OCI-M2 (cell line): ENCODE measurements around the gene KLK5.
"Not testable (repeated sequence)": the region's sequence is repeated elsewhere in the genome, so short reads cannot be mapped to it uniquely, and the experiment has no call there.

Experiments used
- DNase-seq: peaks from one replicate; lab custom pipeline; 2025; ENCODE audit not compliant: unreplicated experiment; lab: John Stamatoyannopoulos, UW

The KLK5 gene

DNA sequence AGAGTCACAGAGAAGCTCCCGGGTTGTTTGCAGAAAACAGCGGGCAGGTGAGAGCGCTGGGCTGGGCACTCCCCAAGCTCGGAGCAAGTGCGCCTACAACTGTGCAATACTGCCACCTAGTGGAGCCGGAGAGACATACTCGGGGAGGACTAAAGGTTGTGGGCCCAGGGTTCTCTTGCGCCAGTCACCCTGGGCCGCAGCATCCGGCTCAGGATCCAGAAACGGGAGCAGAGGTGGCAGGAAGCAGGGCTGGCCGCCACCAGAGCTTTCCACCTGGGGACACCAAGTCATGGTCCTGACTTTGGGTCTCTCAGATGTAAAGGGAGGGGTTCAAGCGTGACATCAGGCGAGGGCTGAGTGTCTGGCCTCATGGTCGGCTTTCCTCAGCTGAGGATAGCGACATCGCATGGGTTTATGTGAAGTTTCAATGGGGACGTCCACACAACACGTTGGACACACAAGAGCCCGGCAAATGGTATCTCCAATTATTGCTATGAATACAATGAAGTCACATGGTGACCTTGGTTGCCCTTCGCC is 30.5 kb downstream of the KLK5 start:
- peak; percentile 22 for DNase-seq

DNA sequence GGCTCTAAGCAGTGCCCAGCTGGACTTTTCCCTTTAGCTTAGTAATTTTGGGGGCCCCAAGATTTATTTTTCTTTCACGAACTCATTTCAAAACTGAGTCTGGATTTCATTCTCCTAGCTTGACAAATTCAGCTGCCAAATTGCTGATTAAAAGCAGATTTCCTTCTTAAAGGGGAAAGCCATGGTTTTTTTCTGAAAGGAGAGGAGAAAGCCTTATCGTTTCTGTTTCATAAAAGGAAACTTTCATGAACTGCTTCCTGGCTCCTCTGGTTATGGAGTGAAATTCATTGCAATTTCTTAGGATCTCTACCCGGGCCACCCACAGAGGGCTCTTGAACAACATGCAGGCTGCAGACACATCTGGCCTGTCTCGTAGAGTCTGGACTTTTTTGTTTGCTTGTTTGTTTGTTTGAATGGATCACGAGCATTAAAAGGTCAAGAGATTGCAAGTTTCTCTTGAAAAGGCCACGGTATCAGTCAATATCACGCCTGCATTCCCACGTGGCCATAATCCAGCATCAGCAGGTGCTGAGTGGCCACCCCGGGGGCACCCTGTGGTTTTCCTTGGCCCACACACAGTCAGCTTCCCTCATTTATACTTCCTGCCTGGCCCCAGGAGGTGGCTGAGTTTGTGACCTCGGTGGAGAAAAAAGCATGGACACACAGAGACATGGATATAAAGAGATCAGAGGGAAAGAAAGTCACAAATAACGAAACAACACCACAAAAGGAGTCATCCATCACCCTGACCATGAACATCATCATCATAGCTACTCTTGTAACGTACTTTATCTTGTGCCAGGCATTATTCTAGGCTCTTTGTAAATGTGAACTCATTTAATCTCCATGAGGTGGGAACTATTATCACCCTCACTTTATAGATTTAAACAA is 31.2 kb downstream of the KLK5 start:
- no peak for DNase-seq

- no peak for DNase-seq
Measured at GRCh38 chr19:50916069-50916468, 36.8 kb downstream of the KLK5 start.

DNA sequence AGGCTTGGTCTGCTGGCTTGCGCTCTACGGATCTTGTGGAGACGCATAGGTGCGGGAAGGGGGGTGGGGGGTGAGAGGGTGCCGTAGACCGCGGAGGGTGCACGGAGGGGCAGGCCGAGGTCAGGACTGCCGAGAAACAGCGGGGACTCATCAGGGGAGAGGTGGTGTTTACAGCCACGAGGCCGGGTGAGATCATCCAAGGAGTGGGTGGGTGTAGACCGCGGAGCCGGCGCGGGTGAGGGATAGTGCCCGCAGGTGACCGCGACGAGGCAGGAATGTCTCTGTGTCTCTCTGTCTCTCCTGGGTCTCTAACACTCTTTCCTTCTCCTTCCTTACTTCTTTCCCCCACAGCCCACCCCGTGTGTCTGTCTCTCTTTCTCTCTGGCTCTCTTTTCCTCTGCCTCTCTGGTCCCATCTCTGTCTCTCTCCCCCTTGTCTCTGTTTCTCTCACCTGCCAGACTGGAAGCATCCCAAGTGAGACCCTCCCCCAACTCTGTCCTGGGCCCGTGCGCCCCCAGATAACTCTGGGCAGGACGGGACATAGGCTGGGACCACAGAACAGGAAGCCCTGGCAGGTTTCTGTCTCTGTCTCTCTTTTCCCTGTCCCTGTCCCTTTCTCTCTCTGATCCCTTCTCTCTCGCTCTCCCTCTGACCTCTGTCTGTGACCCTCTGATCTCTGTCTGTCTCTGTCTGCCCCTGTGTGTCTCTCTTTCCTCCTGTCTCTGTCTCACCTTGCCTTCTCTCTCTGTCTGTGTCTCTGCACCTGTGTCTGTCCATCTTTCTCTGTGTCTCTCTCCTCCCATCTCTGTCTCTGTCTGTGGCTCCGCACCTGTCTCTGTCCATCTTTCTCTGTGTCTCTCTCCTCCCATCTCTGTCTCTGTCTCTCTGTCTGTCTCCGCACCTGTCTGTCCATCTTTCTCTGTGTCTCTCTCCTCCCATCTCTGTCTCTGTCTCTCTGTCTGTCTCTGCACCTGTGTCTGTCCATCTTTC is 39.8 kb downstream of the KLK5 start:
- no peak for DNase-seq

GRCh38 chr19:50912102-50912599 is 40.7 kb downstream of the KLK5 start:
- DNase-seq, result no peak

GRCh38 chr19:50911206-50912101 is 41.4 kb downstream of the KLK5 start, which contains the start of gene KLK4:
Gene KLK4, minus strand, starts transcription at chr19:50911395. Its CDS starts 657 bp downstream, at chr19:50910738.
- no peak for DNase-seq

GRCh38 chr19:50910722-50911121 is 42.1 kb downstream of the KLK5 start:
- DNase-seq, result no peak

DNA sequence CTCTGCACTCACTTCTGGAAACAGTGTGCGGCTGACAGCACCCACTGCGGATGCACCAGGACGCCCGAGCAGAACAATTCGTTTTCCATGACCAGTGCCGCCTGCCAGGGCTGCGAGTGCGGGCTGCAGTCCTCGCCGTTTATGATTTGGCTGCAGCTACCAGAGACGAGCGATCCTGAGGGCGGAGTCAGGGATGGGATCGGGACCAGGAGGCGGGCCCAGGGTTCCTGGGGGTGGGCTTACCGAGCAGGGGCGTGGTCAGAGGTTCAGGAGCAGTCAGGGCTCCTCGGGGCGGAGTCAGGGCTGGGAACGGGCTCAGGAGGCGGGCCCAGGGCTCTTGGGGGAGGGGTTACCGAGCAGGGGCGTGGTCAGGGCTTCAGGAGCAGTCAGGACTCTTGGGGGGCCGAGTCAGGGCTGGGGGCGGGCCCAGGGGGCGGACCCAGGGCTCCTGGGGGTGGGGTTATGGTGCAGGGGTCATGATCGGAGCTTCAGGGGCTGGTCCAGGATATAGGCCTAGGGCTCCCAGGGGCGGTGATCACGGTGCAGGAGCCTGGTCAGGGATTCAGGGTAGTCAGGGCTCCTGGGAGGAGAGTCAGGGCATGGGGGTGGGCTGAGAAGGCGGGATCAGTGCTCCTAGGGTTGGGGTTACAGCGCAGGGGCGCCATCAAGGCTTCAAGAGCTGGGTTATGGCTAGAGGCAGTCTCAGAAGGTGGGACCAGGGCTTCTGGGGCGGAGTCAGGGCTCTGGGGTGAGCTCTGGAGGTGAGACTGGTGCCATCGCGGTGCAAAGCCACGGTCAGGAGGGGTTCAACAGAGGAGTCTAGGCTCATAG is 43.4 kb downstream of the KLK5 start:
- DNase-seq, result no peak

DNA sequence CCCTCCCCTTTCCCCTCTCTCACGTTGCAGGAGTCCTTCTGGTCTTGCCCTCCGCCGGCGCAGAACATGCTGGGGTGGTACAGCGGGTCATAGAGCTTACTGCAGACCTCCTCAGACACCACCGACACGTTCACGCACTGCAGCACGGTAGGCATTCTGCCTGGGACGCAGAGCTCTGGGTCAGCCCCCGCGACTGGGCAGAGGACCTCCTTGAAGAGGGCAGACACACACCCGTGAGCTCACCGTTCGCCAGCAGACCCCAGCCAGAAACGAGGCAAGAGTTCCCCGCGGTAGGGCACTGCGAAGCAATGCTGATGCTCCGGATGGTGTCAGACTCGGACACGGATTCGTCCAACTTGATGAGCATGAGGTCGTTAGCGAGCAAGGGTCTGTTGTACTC is 44.5 kb downstream of the KLK5 start:
- DNase-seq, result no peak

- no peak for DNase-seq
Measured at GRCh38 chr19:50906217-50906616, 46.6 kb downstream of the KLK5 start.

GRCh38 chr19:50902640-50903039 is 50.2 kb downstream of the KLK5 start:
- DNase-seq, result no peak

DNA sequence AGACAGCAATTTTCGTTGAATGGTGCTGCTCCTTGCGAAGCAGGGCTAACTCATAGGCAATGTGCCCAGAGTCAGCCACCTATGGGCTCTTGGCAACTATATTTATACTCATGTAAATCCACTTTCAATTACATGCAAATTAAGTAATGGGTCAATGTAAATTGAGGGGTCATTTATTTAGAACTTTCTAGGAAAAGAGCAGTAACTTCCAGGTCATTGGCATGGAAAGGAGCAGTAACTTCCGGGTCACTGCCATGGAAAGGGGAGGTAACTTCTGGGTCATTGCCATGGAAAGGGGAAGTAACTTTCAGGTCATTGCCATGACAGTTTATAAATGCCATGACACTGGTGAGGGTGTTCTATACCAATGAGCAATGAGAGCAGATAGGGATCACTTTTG is 53.3 kb downstream of the KLK5 start:
- no peak for DNase-seq

GRCh38 chr19:50898018-50898417 is 54.8 kb downstream of the KLK5 start:
- DNase-seq, result no peak

GRCh38 chr19:50897612-50898011 is 55.2 kb downstream of the KLK5 start:
- DNase-seq, result no peak

DNA sequence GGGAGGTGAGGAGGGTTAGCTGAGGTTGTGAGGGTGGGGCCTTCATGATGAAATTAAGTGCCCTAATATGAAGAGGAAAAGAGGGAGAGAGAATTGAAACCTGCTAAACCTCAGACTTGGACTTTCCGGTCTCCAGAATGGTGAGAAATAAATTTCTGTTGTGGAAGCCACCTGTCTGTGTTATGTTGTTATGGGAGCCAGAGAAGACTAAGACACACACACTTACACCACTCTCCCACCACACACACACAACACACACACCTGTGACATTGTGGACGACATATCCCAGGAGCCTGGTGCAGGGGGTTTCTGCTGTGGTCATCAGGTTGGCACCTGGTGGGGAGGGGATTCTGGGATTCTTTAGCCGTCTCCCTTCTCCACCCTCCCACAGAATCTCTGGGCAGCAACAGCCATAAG is 55.6 kb downstream of the KLK5 start:
- DNase-seq, result no peak

DNA sequence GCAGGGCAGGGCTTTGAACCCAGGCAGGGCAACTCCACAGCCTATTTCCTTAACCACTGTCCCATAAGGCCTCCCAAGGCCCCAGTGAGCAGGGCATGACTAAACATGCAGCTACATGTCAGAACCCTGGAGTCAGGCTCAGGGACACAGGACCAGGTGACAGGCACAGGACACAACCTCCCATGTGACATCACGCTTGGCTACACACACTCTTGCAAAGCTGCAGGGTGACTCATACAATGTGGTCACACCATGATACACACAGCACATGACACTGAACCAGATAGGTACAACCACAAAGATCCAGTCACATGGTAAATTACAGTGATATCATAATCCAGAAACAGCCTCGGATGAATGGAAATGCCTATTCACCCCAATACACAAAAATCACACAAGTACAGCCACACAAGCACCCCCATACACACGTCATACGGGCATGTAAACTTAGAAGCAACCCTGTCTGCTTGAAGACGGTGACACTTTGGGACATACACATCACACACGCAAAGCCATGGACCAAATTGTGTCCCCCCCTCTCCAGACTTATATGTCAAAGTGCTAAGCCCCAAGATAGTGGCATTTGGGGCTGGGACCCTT is 56.1 kb downstream of the KLK5 start:
- no peak for DNase-seq

GRCh38 chr19:50896089-50896590 is 56.7 kb downstream of the KLK5 start:
- not testable (repeated sequence) for DNase-seq

DNA sequence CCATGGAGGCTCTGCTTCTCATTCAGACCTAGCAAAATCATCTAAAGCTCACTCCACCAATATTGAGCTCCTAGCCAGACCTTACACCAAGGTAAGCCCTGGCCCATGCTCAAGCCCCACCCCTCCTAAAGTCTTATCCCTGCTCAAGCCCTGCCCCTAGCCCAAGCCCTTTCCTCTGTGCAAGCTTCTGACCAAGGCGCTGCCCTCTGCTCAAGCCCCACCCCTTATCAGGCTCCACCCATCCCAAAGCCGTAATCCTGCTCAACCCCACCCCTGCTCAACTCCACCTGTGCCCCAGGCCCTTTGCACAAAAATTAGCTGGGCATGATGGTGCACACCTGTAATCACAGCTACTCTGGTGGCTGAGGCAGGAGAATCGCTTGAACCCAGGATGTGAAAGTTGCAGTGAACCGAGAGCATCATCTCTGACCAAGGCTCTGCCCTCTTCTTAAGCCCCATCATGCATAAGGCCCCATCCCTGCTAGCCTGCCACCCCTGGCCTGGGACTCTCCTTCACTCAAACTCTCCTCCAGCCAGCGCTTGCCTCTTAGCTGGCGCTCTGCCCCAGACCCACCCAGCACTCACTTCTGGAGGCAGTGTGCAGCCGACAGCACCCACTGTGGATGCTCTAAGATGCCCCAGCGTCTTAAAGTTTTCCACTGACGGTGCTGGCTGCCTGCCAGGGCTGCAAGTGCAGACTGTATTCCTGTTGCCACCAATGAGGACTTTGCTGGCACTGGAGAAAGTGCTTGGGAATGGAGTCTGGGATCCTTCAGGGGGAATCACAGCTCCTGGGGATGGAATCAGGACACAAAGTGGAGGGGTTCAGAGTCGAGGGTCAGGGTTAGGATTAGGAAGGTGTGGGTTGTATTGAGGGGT is 58.1 kb downstream of the KLK5 start:
- DNase-seq, result no peak
